GM19193 (cell line): ENCODE data around the gene TMEM52B.

Experiments used
- POLR2A ChIP-seq: IDR thresholded peaks from 4 replicates; pipeline ENCODE4 v1.6.1; 2011; ENCODE audit not compliant: insufficient read depth, insufficient read length; ENCODE audit errors: extremely low read depth

The TMEM52B gene

GRCh38 chr12:10190558-10191388 lies 11.9 kb downstream of the TMEM52B start:
- no peak for TF ChIP-seq POLR2A

- TF ChIP-seq POLR2A, result no peak
Observed at GRCh38 chr12:10191865-10192264, 13.0 kb downstream of the TMEM52B start.

GRCh38 chr12:10194160-10194670 lies 15.4 kb downstream of the TMEM52B start:
- TF ChIP-seq POLR2A, result no peak

- no peak for TF ChIP-seq POLR2A
Observed at GRCh38 chr12:10196210-10196609, 17.4 kb downstream of the TMEM52B start.

GRCh38 chr12:10197879-10198278 lies 19.0 kb downstream of the TMEM52B start:
- no peak for TF ChIP-seq POLR2A

GRCh38 chr12:10205220-10205807 lies 26.5 kb downstream of the TMEM52B start:
- no peak for TF ChIP-seq POLR2A

GRCh38 chr12:10207136-10207535 lies 28.3 kb downstream of the TMEM52B start:
- TF ChIP-seq POLR2A, result no peak

- TF ChIP-seq POLR2A, result no peak
Observed at GRCh38 chr12:10210225-10210624, 31.4 kb downstream of the TMEM52B start.

GRCh38 chr12:10211101-10211939 lies 32.5 kb downstream of the TMEM52B start:
- no peak for TF ChIP-seq POLR2A

GRCh38 chr12:10211940-10212738 lies 33.3 kb downstream of the TMEM52B start:
- TF ChIP-seq POLR2A, result no peak

GRCh38 chr12:10212739-10213131 lies 33.9 kb downstream of the TMEM52B start, which contains the start of gene GABARAPL1:
Gene GABARAPL1, plus strand, starts transcription at chr12:10212877. Its CDS starts 253 bp downstream, at chr12:10213130.
- TF ChIP-seq POLR2A, result no peak

- TF ChIP-seq POLR2A, result peak; percentile 39
Observed at GRCh38 chr12:10213168-10214135, 34.6 kb downstream of the TMEM52B start.
